Stimulated activated CD4-positive, alpha-beta T cell treated with anti-CD3 and anti-CD28 coated beads, Interleukin-2, amount 100 ng/mL, for 48 hours (primary cell): Measurements from ENCODE around the gene PRKAR2B.
"Not testable (repeated sequence)": the region's sequence is repeated elsewhere in the genome, so short reads cannot be mapped to it uniquely, and the experiment has no call there.

Source experiments
- DNase-seq, 2 donors: peaks; one replicate each; pipeline ENCODE4 v3.0.0-alpha.2; 2020

PRKAR2B gene

DNA sequence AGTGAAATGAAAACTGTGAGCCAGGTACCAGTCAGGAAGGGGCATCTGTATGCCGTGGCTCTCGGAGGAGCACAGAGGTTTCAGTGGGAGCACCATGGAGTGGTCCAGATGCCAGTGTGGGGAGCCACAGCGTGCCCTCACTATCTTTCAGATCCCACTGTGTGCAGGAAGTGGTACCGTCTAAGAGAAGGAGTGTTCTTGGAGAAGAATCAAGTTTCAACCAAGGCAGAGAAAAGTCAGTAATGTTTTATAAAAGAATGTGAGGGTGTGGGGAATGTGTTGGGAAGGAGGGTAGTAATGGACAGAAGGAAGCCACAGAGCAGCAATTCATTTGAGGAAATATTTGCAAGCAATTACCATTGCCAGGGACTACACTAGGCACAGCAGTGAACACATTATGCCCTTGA is 35.6 kb downstream of the PRKAR2B start:
- no peak for DNase-seq

GRCh38 chr7:107080533-107080932 is 36.0 kb downstream of the PRKAR2B start:
- no peak for DNase-seq

- DNase-seq: no peak
These were observed 40.7 kb downstream of the PRKAR2B start for GRCh38 chr7:107085180-107085579.

DNA sequence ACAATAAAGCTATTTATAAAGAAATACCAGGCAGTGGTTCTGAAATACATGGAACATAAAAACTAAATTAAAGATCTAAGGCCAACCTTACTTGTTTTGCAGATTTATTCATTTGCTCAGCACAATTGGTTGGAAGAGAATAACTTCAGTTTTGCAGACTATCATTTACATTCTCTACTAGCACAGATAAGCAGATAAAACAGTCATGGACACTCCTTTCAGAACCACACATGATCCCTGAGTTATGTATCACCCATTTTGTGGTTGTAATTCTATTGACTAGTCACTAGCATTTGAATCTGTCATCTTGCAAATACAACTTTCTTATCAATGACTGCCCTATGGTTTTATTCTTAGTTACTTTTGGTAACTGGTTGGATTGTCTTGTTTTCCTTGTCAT is 45.1 kb downstream of the PRKAR2B start:
- DNase-seq: no peak

GRCh38 chr7:107090457-107090856 is 46.0 kb downstream of the PRKAR2B start:
- DNase-seq: no peak

DNA sequence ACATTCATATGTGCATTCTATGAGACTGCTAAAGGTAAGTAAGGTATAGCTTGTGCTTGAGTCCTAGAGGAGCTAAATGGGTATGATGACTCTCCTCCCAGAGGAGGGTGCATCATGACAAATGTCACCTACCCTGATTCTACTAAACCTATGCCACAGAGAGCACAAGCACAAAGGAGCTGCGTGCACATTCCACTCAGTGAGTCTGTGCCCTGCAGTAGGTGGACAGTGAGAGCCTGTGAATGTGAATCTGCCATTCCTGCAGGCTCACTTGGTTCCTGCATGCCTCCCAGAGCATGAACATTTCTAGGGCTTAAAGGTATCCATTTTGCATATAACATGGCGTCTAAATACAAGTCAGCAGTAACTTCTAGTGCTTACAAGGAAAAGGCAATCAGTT is 46.8 kb downstream of the PRKAR2B start:
- no peak for DNase-seq

DNA sequence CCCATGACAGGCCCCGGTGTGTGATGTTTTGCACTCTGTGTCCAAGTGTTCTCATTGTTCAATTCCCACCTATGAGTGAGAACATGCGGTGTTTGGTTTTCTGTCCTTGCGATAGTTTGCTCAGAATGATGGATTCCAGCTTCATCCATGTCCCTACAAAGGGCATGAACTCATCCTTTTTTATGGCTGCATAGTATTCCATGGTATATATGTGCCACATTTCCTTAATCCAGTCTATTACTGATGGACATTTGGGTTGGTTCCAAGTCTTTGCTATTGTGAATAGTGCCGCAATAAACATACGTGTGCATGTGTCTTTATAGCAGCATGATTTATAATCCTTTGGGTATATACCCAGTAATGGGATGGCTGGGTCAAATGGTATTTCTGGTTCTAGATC is 49.2 kb downstream of the PRKAR2B start:
- not testable (repeated sequence) for DNase-seq

- not testable (repeated sequence) for DNase-seq
These were observed 54.6 kb downstream of the PRKAR2B start for GRCh38 chr7:107099154-107099553.

- no peak for DNase-seq
These were observed 56.3 kb downstream of the PRKAR2B start for GRCh38 chr7:107100824-107101223.

- no peak for DNase-seq
These were observed 58.9 kb downstream of the PRKAR2B start for GRCh38 chr7:107103369-107103768.

DNA sequence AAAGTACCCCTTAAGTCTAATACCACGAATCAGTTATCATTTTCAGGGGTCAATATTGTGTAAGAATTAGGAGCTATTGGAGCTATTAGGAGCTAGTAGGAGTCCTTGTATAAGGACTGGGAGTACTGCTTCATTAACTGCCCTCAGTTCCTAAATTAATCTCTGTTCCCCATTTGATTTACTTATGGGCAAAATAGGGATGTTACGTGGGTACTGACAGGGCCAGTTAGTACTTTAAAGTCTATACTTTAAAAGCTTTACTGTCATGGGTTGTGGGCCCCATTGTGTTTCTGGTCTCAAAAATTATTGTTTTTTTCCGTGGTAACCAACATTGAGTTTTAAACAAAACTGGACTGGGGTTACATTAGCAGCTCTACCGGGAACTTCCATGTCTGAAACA is 60.3 kb downstream of the PRKAR2B start:
- no peak for DNase-seq

- no peak for DNase-seq
These were observed 61.2 kb downstream of the PRKAR2B start for GRCh38 chr7:107105591-107106245.

- DNase-seq: no peak
These were observed 64.4 kb downstream of the PRKAR2B start for GRCh38 chr7:107108793-107109371.

DNA sequence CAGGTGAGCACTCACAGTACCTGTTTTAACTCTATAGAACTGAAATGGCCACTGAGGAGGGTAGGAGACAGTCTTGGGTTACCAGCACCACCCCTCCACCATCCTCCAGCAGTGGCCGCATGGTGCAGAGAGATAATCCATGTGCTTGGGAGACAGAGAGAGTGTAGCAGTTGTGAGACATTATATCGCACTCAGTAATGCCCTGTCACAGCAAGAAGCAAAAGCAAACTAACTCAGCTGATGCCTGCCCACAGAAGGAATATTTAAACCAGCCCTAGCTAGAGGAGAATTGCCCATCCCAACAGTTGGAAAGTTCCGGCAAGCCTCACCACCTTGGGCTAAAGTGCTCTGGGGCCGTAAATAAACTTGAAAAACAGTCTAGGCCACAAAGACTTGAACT is 65.5 kb downstream of the PRKAR2B start:
- no peak for DNase-seq

GRCh38 chr7:107111196-107111595 is 66.7 kb downstream of the PRKAR2B start:
- DNase-seq: no peak

- no peak for DNase-seq
These were observed 69.4 kb downstream of the PRKAR2B start for GRCh38 chr7:107113866-107114265.

DNA sequence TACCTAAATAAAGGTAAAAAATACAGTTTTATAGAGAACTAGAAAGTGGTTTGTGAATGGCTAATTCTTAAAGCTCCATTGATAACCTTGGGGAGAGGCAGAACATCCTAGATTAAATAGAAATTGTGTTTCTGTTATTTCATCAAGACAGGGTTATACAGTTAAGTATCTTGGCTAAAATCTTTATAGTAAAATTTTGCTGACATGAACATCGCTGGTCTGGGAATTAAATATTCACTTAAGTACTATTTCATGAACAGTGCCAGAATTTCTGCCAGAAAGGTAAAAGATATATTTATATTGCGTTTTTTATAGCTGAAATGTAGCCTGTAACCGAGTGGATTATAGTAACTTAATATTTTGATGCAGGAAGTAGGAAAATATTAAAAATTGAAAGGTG is 70.6 kb downstream of the PRKAR2B start:
- DNase-seq: no peak

DNA sequence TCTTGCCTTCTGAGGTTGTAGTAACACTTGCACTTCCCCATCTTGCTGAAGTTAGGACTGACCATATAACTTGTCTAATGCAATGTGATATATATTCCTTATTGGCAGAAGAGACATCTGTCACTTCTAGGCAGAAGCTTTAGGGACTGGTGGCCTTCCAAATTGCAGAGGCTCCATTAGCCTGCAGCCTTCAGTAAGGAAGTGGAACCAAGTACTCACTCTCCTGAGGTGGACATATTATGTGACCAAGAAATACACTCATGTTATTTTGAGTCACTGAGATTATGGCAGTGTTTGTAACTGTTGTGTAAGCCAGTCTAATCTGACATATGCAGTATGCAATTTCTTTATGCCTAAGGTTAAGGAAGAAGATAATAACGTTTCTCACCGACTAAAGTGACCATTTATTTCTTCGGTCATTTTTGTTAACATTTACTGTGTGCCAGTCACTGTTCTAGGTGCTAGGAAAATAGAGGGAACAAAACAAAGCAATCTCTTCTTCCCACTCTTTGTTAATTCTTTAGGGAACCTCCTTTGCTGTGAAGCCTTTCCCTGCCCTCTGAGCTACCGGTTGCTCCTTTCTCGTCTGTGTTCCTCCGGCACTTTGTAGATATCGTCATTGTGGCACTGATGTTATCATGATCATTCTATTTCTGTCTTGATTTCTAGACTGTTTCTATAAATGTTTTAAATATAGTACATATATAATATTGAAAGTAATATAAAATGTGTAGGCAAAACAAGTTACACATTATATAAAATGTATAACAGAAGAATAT is 71.4 kb downstream of the PRKAR2B start:
- no peak for DNase-seq

DNA sequence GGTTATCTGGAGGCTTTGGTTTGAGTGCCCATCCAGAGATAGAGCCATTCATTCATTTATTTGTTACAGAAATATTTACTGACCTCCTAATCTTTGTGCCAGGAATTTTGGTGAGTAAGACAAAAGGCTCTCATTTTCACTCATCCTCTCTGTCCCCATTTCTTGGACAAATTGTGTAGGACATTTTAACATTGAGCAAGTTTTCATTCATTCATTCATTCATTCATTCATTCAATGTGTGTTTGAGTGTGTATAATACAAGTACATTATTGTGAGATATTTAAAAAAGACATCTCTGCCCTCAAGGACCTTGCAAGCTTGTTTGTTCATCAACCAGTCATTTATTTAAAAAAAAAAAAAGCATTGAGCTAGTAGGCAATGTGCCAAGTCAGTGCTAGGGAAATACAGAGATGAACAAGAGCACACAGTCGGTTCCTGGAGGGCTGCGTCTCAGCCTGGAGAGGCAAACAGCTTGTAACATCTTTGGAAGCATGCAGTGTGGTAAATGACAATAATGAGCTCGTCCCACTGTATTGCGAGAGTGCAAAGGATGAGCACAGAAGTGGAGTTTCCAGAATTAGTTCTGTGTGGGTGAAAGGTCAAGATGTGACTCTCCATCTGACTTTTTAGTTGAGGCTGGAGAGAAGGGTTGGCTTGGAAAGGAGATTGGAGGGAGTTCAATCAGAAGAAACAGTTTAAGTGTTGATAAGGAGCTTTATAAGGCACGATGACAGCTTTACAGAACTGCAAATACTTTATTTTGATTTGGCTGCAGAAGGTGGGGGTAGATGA is 73.8 kb downstream of the PRKAR2B start:
- no peak for DNase-seq

DNA sequence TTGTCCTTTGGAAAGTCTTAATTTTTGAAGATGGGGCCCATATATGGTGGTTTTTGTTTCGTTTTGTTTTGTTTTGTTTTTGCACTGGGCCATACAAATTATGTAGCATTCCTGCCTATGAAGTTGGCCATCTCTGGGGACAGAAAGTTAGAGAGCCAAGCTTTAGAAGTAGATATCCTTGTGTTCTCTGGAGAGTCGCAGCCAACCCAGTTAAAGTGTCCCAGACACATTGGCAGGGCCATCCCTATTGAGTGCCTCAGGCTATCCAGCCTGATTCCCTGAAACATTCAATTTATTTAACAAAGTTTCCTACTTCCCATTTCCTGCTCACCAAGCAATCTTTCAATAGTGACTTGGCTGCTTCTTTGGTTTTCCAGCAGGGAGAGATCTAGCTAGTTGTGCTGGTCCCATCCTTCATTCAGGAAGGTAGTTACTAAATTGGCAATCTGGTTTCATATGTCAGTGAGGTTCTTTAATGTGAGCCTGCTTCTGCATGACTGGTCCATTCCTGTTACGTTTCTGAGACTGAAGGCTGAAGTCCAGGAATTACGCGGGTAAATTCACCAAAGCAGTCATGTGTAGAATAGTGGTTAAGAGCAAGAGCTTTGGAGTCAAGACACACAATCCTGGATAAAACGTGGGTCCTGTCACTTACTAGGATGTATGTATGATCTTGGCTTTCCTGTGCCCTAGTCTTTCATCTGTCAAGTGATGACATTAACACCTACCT is 75.0 kb downstream of the PRKAR2B start:
- no peak for DNase-seq

- no peak for DNase-seq
These were observed 78.0 kb downstream of the PRKAR2B start for GRCh38 chr7:107122486-107122911.

- DNase-seq: no peak
These were observed 78.9 kb downstream of the PRKAR2B start for GRCh38 chr7:107123392-107123791.

GRCh38 chr7:107125475-107125874 is 81.0 kb downstream of the PRKAR2B start:
- DNase-seq: no peak
